K562 (cell line): ENCODE measurements around the gene LRRC8E. TPM values are rescaled to one million over a fixed set of nuclear protein-coding genes. Genes with fewer than 3 reads are reported as not detected.

ENCODE experiments used
- GATAD2A ChIP-seq: fragments of 450-650 bp; IDR thresholded peaks from 2 replicates; pipeline ENCODE4 v1.6.1; 2017
- MGA ChIP-seq: fragments of 450-650 bp; IDR thresholded peaks from 2 replicates; pipeline ENCODE4 v1.6.1; 2016; ENCODE audit warnings: mild to moderate bottlenecking, moderate library complexity
- RBM39 ChIP-seq: fragments of 200-400 bp; formaldehyde crosslinking; optimal IDR thresholded peaks from 2 replicates; pipeline ENCODE3; 2018; ENCODE audit warnings: low read depth, low read length
- ZBTB17 ChIP-seq: fragments of 450-650 bp; formaldehyde crosslinking; IDR thresholded peaks from 2 replicates; pipeline ENCODE4 v1.4.0; 2020; ENCODE audit warnings: mild to moderate bottlenecking
- polyA plus RNA-seq, 8 experiments: library from polyadenylated mRNA; depleted of rRNA in 4 of 8; stranded (reverse) in 5 of 8; unstranded in 3 of 8; fragments of >200 nt; fragmentation: Nextera tagmentation in 2 of 8; fragmentation: Illumina TruSeq in 1 of 8; extraction: Ambion mirVana in 2 of 8; extraction: Trizol in 1 of 8; gene quantifications; 2 replicates each; pipeline versions ENCODE4 v1.2.1 to v1.2.3, GENCODE V29; 2011 to 2014; ENCODE audit warnings: inconsistent platforms in 1 of 8, missing spikeins in 1 of 8
- total RNA-seq, 7 experiments: library from RNA; depleted of rRNA in 6 of 7; stranded (reverse); fragments of >200 nt in 6 of 7; fragmentation: Illumina TruSeq in 2 of 7; extraction: Trizol in 2 of 7; gene quantifications; 2 replicates each; pipeline versions ENCODE4 v1.2.1 to v1.2.3, GENCODE V29; 2011 to 2021; ENCODE audit warnings: low replicate concordance in 1 of 7
- TF ChIP-seq, protein P1 (sequence below): fragments of 200-600 bp; sonication (generic); IDR thresholded peaks from one replicate; pipeline ENCODE4 v1.6.1; 2012; ENCODE audit warnings: mild to moderate bottlenecking, low read depth, low read length, inconsistent platforms

Gene LRRC8E
- total and polyA plus RNA-seq, 9 of the 15 experiments (the other 6 are each of a cell fraction or from before 2014, with no cell fraction given), result 0.08 to 5.7 (median 3.5) TPM; not detected in 1

GRCh38 chr19:7944177-7944761 lies 56.0 kb downstream of the LRRC8E start (continued):
- TF ChIP-seq, protein P1, sequence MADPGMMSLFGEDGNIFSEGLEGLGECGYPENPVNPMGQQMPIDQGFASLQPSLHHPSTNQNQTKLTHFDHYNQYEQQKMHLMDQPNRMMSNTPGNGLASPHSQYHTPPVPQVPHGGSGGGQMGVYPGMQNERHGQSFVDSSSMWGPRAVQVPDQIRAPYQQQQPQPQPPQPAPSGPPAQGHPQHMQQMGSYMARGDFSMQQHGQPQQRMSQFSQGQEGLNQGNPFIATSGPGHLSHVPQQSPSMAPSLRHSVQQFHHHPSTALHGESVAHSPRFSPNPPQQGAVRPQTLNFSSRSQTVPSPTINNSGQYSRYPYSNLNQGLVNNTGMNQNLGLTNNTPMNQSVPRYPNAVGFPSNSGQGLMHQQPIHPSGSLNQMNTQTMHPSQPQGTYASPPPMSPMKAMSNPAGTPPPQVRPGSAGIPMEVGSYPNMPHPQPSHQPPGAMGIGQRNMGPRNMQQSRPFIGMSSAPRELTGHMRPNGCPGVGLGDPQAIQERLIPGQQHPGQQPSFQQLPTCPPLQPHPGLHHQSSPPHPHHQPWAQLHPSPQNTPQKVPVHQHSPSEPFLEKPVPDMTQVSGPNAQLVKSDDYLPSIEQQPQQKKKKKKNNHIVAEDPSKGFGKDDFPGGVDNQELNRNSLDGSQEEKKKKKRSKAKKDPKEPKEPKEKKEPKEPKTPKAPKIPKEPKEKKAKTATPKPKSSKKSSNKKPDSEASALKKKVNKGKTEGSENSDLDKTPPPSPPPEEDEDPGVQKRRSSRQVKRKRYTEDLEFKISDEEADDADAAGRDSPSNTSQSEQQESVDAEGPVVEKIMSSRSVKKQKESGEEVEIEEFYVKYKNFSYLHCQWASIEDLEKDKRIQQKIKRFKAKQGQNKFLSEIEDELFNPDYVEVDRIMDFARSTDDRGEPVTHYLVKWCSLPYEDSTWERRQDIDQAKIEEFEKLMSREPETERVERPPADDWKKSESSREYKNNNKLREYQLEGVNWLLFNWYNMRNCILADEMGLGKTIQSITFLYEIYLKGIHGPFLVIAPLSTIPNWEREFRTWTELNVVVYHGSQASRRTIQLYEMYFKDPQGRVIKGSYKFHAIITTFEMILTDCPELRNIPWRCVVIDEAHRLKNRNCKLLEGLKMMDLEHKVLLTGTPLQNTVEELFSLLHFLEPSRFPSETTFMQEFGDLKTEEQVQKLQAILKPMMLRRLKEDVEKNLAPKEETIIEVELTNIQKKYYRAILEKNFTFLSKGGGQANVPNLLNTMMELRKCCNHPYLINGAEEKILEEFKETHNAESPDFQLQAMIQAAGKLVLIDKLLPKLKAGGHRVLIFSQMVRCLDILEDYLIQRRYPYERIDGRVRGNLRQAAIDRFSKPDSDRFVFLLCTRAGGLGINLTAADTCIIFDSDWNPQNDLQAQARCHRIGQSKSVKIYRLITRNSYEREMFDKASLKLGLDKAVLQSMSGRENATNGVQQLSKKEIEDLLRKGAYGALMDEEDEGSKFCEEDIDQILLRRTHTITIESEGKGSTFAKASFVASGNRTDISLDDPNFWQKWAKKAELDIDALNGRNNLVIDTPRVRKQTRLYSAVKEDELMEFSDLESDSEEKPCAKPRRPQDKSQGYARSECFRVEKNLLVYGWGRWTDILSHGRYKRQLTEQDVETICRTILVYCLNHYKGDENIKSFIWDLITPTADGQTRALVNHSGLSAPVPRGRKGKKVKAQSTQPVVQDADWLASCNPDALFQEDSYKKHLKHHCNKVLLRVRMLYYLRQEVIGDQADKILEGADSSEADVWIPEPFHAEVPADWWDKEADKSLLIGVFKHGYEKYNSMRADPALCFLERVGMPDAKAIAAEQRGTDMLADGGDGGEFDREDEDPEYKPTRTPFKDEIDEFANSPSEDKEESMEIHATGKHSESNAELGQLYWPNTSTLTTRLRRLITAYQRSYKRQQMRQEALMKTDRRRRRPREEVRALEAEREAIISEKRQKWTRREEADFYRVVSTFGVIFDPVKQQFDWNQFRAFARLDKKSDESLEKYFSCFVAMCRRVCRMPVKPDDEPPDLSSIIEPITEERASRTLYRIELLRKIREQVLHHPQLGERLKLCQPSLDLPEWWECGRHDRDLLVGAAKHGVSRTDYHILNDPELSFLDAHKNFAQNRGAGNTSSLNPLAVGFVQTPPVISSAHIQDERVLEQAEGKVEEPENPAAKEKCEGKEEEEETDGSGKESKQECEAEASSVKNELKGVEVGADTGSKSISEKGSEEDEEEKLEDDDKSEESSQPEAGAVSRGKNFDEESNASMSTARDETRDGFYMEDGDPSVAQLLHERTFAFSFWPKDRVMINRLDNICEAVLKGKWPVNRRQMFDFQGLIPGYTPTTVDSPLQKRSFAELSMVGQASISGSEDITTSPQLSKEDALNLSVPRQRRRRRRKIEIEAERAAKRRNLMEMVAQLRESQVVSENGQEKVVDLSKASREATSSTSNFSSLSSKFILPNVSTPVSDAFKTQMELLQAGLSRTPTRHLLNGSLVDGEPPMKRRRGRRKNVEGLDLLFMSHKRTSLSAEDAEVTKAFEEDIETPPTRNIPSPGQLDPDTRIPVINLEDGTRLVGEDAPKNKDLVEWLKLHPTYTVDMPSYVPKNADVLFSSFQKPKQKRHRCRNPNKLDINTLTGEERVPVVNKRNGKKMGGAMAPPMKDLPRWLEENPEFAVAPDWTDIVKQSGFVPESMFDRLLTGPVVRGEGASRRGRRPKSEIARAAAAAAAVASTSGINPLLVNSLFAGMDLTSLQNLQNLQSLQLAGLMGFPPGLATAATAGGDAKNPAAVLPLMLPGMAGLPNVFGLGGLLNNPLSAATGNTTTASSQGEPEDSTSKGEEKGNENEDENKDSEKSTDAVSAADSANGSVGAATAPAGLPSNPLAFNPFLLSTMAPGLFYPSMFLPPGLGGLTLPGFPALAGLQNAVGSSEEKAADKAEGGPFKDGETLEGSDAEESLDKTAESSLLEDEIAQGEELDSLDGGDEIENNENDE, result no peak
- TF ChIP-seq RBM39, result no peak
- peak; percentile 59 for TF ChIP-seq MGA
- TF ChIP-seq GATAD2A, result no peak
- no peak for TF ChIP-seq ZBTB17 (CRISPR knock-in tag)
